HG03469 (cell line): ENCODE measurements around the gene BAZ1A.
"Not testable (repeated sequence)": the region's sequence is repeated elsewhere in the genome, so short reads cannot be mapped to it uniquely, and the experiment has no call there.

Source experiments
- ATAC-seq: cut with Tn5 transposase; IDR thresholded peaks from one replicate; pipeline ENCODE4 v1.9.1; 2021; ENCODE audit warnings: mild to moderate bottlenecking, moderate library complexity, moderate number of reproducible peaks; ENCODE audit not compliant: unreplicated experiment

The BAZ1A gene

DNA sequence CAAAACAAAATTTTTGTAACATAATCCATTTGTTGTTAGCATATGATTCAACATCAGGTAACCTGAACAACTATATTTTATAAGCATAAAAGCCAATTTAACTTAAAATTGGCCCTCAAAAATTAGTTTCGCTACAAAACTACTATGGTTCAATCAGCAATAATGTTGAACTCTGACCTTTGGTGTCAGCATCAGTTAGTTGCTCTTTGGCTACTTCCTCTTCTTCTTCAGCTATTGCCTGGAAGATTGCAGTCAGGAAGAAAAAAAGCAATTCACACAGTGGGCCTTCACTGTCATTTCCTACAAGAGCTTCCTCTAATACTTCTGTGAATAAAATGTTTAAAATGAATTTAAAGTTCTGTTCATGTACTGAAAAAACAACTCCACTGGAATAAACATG lies 82.6 kb downstream of the BAZ1A start:
- ATAC-seq: no peak

DNA sequence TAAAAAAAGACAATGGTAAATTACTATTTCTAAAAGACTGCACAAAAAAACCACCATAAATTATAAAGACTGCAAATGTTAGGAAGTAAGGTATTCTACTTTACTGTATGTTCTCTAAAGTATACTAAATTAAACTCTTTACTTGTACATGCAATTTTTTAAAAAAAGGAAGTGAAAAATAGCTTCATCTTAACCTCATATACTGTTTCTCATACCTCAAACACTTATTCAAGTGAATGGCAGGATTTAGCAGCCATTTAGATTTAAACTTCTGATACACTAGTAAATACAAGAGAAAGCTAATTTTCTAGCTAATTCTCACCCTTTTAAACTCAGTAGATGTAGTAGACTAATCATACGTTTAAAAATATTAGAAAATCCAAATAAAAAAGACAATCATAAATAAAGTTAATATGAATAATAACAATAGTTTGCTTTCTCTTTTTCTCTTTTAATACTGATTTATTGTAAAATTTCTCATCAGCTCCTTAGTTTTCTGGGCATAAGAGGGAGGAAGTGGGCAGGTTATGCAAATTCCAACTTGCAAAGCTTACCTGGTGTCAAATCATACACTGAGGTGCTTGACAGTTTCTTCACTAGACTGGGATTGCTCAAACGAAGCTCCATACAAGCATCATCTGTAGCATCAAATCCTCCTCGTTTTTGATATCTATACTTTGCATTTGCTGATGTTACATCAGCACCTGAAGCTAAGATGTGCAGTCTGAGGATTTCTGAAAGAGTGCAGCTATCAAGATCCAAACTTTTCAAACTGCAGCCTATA lies 89.7 kb downstream of the BAZ1A start:
- peak; percentile 56 for ATAC-seq

DNA sequence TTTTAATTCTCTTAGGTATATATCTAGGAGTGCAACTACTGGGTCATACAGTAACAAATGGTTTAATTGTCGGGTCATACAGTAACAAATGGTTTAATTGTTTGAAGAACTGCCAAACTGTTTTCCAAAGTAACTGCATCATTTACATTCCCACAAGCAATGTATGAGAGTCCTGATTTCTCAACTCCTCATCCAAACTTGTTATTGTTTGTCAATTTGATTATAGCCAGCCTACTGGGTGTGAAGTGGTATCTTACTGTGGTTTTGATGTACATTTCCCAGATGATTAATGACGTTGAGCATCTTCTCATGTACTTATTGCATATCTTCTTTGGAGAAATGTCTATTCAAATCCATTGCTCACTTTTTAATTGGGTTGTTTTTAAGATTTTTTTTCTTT lies 93.1 kb downstream of the BAZ1A start:
- no peak for ATAC-seq

DNA sequence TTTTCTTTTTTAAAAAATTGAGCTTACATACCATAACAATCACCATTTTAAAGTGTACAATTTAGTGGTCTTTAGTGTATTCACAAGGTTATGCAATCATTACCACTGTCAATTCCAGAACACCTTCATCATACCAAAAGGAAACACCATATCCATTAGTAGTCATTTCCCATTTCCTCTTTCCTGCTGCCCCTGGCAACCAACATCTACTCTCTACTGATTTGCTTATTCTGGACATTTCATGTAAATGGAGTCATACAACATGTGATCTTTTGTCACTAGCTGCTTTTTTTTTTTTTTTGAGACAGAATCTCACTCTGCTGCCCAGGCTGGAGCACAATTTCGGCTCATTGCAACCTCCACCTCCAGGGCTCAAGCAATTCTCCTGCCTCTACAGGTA lies 93.9 kb downstream of the BAZ1A start:
- no peak for ATAC-seq

DNA sequence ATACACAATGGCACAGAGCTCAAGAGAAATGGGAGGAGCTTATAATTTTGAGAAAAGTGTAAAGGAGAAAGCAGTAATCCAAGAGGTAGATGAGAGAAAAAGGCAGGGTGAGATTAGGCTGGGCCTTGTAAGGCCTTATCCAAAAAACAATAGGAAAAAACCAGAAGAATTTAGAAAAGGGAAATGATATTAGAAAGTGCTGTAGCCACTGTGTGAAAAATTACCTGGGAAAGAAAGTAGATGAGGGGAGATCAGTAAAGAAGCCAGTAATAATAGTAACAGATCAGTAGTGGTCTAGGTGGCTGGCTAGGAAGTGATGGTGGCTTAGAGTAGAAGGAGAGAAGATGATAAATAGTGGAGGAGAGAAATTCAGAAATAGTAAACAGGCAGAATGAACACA lies 94.5 kb downstream of the BAZ1A start:
- ATAC-seq: no peak

DNA sequence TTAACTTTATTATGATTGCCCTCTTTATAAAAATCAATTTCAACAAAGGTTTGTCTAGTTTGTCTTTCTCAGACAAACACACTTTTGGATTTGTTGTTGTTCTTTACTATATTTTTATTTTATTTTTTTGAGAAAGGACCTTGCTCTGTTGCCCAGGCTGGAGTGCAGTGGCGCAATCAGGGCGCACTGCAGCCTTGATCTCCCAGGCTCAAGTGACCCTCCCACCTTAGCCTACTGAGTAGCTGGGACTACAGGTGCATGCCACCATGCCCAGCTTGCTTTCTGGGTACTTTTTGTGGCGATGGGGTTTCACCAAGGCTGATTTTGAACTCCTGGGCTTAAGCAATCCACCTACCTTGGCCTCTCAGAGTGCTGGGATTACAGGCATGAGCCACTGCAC lies 96.4 kb downstream of the BAZ1A start:
- no peak for ATAC-seq

DNA sequence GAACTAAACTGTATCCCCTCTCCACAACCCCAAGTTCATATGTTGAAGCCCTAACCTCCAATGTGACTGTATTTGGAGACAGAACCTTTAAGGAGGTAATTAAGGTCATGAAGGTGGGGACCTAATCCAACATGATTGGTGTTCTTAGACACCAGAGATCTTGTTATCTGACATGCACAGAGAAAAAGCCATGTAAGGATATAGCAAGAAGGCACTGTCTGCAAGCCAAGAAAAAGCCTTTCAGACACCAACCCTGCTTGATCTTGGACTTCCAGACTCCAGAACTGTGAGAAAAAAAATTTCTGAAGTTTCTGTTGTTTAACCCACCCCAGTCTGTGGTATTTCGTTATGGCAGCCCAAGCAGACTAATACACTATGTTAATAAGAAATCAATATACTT lies 98.5 kb downstream of the BAZ1A start:
- ATAC-seq: no peak

DNA sequence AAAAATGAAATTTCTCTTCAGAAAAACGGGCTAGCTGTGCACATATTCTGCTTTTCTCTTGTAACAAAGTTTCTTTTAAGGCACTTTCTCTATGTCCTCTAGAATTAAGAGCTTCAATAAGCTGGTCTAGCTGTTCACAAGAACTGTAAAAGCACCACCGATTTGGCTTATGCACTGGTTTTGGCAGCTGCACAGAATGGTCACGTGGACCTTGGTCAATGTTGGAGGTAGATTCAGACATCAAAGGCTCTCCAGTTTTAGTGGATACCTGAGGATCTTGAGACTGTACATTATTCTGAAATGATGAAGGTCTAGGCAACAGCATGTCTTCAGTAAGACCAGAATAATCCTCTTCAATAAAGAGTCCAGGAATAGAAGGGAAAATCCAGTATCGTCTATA lies 99.2 kb downstream of the BAZ1A start:
- ATAC-seq: no peak

DNA sequence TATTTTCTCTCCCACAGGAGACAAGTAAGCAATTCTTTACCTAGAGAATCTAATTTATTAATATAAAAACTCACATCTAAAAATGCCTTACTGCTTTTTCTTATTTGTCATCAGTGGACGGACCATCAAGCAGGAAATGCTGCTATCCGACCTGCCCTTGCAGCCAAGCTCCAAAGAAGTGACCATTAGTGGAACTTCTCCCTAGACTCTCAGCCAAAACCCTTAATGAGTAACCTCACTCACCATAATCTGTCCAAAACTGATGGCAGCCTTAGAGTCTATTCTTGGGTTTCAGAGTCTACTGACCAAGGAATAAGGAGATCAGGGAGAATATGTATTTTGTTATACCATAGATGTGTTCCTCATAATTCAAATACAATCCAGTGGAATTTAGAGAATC lies 99.8 kb downstream of the BAZ1A start:
- no peak for ATAC-seq

DNA sequence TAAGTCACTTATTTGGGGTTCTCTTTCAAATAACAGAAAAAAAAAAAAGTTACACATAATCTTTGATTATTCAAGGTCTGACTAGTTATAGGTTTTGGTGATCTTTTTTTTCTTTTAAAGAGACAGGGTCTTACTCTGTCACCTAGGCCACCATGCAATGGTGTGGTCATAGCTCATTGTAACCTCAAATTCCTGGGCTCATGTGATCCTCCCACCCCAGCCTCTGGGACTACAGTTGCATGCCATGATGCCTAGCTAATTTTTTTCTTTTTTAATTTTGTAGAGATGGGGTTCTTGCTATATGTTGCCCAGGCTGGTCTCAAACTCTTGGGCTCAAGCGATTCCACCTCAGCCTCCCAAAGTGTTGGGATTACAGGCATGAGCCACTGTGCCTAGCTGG lies 104.3 kb downstream of the BAZ1A start:
- no peak for ATAC-seq

DNA sequence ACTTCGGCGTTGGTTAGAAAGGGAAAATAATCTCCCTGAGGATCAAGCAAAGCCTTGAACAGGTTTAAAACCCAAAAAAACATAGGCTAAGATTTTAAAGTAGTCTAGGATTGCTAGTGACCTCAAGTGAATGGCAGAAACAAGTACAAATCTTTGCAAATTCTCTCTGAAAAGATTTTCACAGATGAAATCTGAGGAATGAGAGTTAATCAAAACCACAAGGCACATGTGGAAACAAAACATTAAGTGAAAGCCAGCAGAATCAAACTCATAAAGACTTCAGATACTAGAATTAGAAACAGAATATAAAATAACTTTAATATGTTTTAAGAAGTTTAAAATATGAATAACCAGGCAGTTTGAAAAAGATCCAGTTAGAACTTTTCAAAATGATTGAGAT lies 108.6 kb downstream of the BAZ1A start:
- ATAC-seq: no peak

DNA sequence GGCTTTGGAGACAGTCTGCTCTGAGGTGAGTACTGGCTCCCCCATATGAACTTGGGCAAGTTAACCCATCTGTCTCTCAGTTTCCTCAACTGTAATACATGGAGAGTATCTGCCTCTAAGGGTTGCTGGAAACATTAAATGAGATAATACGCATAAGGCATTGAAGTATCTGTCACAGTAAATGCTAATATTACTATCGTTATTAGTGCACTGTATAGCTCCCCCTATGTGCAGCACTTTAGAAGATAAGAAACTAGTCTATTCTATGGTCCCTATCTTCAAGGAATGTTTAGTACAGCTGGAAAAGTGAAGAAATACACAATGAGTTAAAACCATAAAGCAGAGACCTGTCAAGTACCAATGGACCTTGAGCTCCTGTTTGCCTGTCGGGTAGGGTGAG lies 109.1 kb downstream of the BAZ1A start:
- no peak for ATAC-seq

DNA sequence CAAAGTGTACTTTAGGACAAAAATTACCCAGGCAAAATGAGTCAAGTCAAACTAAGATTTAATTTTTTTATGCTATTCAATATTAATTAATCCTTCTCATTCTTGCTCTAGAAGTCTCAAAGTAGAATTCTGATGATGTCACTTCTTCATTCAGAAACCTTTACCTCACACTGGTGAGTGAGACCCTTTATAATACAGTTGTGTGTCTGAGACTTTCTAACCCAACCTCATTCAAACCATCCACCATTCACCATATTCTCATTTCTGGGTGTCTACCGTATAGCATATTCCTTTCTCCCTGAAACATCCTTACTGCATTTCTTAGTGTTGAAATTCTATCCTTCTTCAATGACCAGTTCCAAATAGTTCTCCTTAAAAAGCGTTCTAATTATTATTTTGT lies 119.9 kb downstream of the BAZ1A start:
- no peak for ATAC-seq

DNA sequence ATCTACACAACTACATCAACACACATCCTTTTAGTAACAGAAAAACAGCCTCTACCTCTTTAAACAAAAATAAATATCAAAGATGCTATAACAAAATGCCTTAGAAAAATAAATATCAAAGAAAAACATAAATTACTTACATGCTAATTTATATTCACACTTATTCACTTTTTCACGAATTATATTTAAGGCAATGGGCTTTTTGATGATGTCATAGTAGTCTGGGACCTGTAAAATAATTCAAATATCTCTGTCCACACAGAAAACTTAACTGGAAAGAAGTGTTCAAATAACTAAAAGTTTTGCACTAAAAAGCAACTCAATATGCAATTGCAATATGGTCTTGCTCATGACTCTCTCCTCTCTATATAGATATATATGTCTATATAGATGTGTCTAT lies 120.5 kb downstream of the BAZ1A start:
- ATAC-seq: no peak

DNA sequence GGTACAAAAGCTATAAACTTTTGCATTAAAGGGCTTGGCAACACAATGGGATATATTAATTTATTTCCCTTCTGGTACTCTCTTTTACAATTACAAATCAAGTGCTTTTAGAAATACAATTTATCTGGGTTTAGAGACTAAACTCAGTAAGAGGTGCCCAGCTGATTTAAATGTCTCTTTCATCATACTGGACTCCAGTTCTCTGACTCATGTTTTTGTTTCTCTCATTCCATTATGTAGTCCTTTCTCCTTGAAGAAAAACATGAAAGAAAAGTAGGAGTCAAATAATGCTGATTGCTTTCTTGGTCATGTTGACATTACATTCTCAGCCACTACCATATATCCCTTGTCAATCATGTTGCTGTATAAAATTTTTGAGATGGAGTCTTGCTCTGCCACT lies 124.5 kb downstream of the BAZ1A start:
- no peak for ATAC-seq

DNA sequence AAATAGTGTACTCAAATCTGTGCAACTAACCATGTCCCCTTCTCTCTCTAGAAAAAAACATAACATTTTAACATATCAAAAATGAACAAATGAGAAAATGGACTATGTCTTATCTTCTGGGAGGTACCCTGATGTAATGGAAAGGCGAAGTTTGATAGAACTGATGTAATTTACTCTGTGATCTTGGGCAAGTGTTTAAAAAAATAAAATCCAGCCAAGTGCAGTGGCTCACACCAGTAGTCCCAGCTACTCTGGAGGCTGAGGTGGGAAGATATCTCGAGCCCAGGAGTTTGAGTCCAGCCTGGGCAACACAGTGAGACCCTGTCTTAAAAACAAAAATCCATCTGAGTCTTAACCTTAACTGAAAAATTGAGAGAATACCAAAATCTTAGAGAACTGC lies 124.9 kb downstream of the BAZ1A start:
- no peak for ATAC-seq

DNA sequence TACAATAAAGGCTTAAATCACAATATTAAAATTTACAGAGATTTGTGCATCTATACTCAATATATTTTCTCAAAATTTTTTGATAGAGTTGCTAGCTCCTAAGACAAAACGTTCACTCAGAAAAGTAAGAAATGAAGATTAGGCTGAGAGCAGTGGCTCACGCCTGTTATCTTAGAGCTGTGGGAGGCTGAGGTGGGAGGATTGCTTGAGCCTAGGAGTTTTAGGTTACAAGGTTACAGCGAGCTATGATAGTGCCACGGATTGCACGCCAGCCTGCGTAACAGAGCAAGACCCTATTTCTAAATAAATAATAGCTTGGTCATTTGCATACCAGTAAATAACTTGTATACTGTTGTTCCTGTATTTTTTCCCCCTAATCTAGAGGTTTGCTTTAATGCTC lies 125.8 kb downstream of the BAZ1A start:
- no peak for ATAC-seq

DNA sequence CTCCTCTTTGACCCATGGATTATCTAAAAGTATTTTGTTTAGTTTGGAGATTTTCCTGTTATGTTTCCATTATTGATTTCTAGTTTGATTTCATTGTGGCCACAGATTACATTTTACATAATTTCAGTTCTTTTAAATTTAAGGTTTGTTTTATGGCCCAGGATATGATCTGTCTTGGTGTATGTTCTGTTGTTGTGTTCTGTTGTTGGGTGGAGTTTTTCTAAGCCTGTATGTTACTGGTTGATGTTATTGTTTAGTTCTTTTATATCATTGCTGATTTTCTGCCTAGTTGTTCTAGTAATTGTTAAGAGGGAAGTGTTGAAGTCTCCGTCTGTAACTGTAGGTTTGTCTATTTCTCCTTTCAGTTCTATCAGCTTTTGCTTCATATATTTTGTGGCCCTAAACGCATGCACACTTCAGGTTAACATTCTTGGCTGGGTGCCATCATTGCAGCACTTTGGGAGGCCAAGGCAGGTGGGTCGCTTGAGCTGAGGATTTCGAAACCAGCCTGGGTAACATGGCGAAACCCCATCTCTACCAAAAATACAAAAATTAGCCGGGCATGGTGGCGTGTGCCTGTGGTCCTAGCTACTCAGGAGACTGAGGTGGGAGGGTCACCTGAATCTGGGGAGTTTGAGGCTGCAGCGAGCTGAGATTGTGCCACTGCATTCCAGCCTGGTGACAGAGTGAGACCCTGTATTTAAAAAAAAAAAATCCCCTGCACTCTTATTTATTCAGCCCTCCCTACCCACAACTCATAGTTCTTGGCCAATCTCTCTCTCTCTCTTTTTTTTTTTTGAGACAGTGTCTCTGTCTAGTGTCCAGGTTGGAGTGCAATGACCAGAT lies 132.7 kb downstream of the BAZ1A start:
- ATAC-seq: no peak

DNA sequence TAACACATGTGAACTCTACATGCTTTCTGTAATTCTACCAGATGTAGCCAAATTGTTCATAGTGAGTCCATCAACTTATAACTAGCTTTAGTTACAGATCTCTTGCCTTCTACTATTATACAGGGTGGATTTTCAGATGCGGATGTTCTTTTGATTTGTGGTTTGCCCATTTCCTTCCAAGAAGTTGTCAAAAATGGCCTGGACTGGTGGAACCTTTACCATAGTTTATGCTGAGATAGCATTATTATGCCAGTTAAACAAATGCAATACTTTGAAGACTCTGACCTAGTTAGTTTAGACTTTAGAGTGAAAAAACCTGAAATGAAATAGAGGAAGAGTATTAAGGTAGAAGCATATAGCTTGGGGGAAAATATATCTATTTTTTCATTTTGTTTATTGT lies 133.3 kb downstream of the BAZ1A start:
- ATAC-seq: no peak

DNA sequence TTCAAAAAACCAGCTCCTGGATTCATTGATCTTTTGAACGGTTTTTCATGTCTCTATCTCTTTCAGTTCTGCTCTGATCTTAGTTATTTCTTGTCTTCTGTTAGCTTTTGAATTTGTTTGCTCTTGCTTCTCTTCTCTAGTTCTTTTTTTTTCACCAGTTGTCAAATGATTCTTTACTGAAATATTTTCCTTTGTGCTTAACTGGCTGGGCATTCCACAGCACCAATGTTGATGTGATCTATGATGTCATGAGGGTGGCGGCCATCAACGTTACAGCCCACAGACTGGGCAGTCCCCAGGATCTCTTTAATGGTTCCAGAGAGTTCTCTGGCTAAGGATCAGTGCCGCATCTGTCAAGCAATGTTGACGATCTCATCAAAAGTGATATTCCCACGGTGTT lies 135.0 kb downstream of the BAZ1A start:
- not testable (repeated sequence) for ATAC-seq

DNA sequence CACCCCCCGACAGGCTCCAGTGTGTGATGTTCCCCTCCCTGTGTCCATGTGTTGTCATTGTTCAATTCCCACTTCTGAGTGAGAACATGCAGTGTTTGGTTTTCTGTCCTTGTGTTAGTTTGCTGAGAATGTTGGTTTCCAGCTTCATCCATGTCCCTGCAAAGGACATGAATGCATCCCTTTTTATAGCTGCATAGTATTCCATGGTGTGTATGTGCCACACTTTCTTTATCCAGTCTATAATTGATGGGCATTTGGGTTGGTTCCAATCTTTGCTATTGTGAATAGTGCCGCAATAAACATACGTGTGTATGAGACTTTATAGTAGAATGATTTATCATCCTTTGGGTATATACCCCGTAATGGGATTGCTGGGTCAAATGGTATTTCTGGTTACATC lies 138.1 kb downstream of the BAZ1A start:
- not testable (repeated sequence) for ATAC-seq

DNA sequence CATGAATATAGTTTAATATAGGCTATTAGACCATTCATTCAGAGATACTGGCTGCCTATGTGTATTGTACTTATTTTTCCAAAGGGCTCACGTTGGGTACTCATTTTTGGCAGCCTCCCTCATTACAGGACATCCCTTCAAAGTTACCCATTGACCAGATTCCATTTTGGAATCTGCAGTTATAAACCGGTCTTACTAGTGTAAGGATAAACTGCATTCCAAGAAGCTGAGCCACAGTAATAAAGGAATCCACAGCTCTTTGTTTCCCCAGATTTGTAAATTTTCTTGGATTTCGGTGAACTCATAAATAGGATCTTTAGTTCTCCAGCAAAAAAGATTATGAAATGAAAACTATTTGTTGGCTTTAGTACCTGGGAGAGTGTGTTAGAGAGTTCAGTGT lies 141.9 kb downstream of the BAZ1A start:
- ATAC-seq: no peak
